Measurements from ENCODE around the gene RPS27L.
A peak's percentile ranks its signal among the peaks of the same experiment; 100 is the strongest.

RPS27L gene

GRCh38 chr15:63188247-63188925, 31.1 kb upstream of the RPS27L start:
- no peak for DNase-seq (ENCODE audit: low read depth)

- DNase-seq (ENCODE audit: low read depth): no peak
Measured at GRCh38 chr15:63187589-63188226, 30.4 kb upstream of the RPS27L start.

GRCh38 chr15:63186065-63186464, 28.8 kb upstream of the RPS27L start:
- DNase-seq (ENCODE audit: low read depth): no peak

- DNase-seq (ENCODE audit: low read depth): no peak
Measured at GRCh38 chr15:63185206-63185605, 27.9 kb upstream of the RPS27L start.

- no peak for DNase-seq (ENCODE audit: low read depth)
Measured at GRCh38 chr15:63181648-63182047, 24.4 kb upstream of the RPS27L start.

GRCh38 chr15:63180746-63181145, 23.5 kb upstream of the RPS27L start:
- DNase-seq (ENCODE audit: low read depth): no peak

- DNase-seq (ENCODE audit: low read depth): no peak
Measured at GRCh38 chr15:63178034-63178433, 20.8 kb upstream of the RPS27L start.

GRCh38 chr15:63176302-63176701, 19.0 kb upstream of the RPS27L start:
- no peak for DNase-seq (ENCODE audit: low read depth)

- no peak for DNase-seq (ENCODE audit: low read depth)
Measured at GRCh38 chr15:63172851-63173451, 15.7 kb upstream of the RPS27L start.

GRCh38 chr15:63172376-63172775, 15.1 kb upstream of the RPS27L start:
- DNase-seq (ENCODE audit: low read depth): no peak

GRCh38 chr15:63169788-63170187, 12.5 kb upstream of the RPS27L start:
- DNase-seq (ENCODE audit: low read depth): no peak

GRCh38 chr15:63166219-63166618, 8.9 kb upstream of the RPS27L start:
- no peak for DNase-seq (ENCODE audit: low read depth)

- no peak for DNase-seq (ENCODE audit: low read depth)
Measured at GRCh38 chr15:63165166-63165859, 8.0 kb upstream of the RPS27L start.

GRCh38 chr15:63163217-63163616, 5.9 kb upstream of the RPS27L start:
- no peak for DNase-seq (ENCODE audit: low read depth)

- DNase-seq (ENCODE audit: low read depth): no peak
Measured at GRCh38 chr15:63160638-63161037, 3.4 kb upstream of the RPS27L start.

- DNase-seq (ENCODE audit: low read depth): peak; percentile 73
Measured at GRCh38 chr15:63157891-63158431, 684 bp upstream of the RPS27L start.

GRCh38 chr15:63156755-63157117, 541 bp downstream of the RPS27L start:
- no peak for DNase-seq (ENCODE audit: low read depth)

- no peak for DNase-seq (ENCODE audit: low read depth)
Measured at GRCh38 chr15:63156086-63156710, 1.1 kb downstream of the RPS27L start.

- no peak for DNase-seq (ENCODE audit: low read depth)
Measured at GRCh38 chr15:63155486-63155885, 1.8 kb downstream of the RPS27L start.

GRCh38 chr15:63151665-63152064, 5.6 kb downstream of the RPS27L start:
- no peak for DNase-seq (ENCODE audit: low read depth)

- no peak for DNase-seq (ENCODE audit: low read depth)
Measured at GRCh38 chr15:63146684-63147083, 10.6 kb downstream of the RPS27L start.

- no peak for DNase-seq (ENCODE audit: low read depth)
Measured at GRCh38 chr15:63145426-63145825, 11.9 kb downstream of the RPS27L start.
